OCI-LY7 (cell line): ENCODE data around the gene DAP. TPM values are rescaled to one million over a fixed set of nuclear protein-coding genes. Genes with fewer than 3 reads are reported as not detected.

Experiments
- BruUV-seq: library from RNA; stranded (reverse); fragments of 400-500 nt; replicated peaks from 2 replicates; lab custom pipeline; 2021; lab: Mats Ljungman, UMichigan
- CTCF ChIA-PET: fragments of 300-600 bp; sonication (Branson Sonifier 250); formaldehyde crosslinking; loops from one replicate; lab custom pipeline; 2022; ENCODE audit warnings: antibody characterized with exemption; ENCODE audit not compliant: unreplicated experiment; lab: Charles Lee
- POLR2A ChIA-PET: fragments of 300-600 bp; sonication (Branson Sonifier 250); formaldehyde crosslinking; loops from one replicate; lab custom pipeline; 2022; ENCODE audit warnings: antibody characterized with exemption; lab: Charles Lee
- DNase-seq: peaks from one replicate; pipeline ENCODE4 v3.0.0-alpha.2; 2015; ENCODE audit warnings: low spot score
- H2AFZ ChIP-seq: fragments of 200-600 bp; sonication (generic), shearing (Covaris generic); 2 replicates; pipeline ENCODE4 v1.6.1; 2014; ENCODE audit warnings: mild to moderate bottlenecking, antibody characterized with exemption, low read length, moderate library complexity
- H3K27ac ChIP-seq: fragments of 200-600 bp; sonication (generic); 2 replicates; pipeline ENCODE4 v1.5.1; 2014; ENCODE audit warnings: mixed run types, low read depth, mild to moderate bottlenecking, moderate library complexity, low read length, inconsistent platforms; ENCODE audit not compliant: poor library complexity, severe bottlenecking
- H3K36me3 ChIP-seq: fragments of 200-600 bp; sonication (generic); 2 replicates; pipeline ENCODE4 v1.6.1; 2014; ENCODE audit warnings: mild to moderate bottlenecking, antibody characterized with exemption, low read length, moderate library complexity, mixed read lengths; ENCODE audit not compliant: insufficient read depth
- H3K4me1 ChIP-seq: fragments of 200-600 bp; sonication (generic); 2 replicates; pipeline ENCODE4 v1.5.1; 2014; ENCODE audit warnings: mild to moderate bottlenecking, low read length; ENCODE audit not compliant: insufficient read depth, poor library complexity, severe bottlenecking
- H3K4me2 ChIP-seq: fragments of 200-600 bp; sonication (generic); 2 replicates; pipeline ENCODE4 v1.6.1; 2014; ENCODE audit warnings: mild to moderate bottlenecking, low read length
- H3K4me3 ChIP-seq: fragments of 200-600 bp; sonication (generic); 2 replicates; pipeline ENCODE4 v1.5.1; 2014; ENCODE audit warnings: mild to moderate bottlenecking, low read depth, low read length; ENCODE audit not compliant: poor library complexity, severe bottlenecking
- H3K79me2 ChIP-seq: fragments of 200-600 bp; sonication (generic); 2 replicates; pipeline ENCODE4 v1.6.1; 2016; ENCODE audit warnings: low read depth, mild to moderate bottlenecking, low read length, moderate library complexity, mixed read lengths; ENCODE audit not compliant: insufficient read depth
- H3K9me2 ChIP-seq: fragments of 200-600 bp; sonication (generic); 2 replicates; pipeline ENCODE4 v1.6.1; 2016; ENCODE audit warnings: mild to moderate bottlenecking, low read length, mixed read lengths; ENCODE audit not compliant: insufficient read depth
- H3K9me3 ChIP-seq: fragments of 200-600 bp; sonication (generic); 2 replicates; pipeline ENCODE4 v1.6.1; 2014; ENCODE audit warnings: mild to moderate bottlenecking, mixed run types, low read length, mixed read lengths
- H4K20me1 ChIP-seq: fragments of 200-600 bp; sonication (generic); 2 replicates; pipeline ENCODE4 v1.6.1; 2014; ENCODE audit warnings: mild to moderate bottlenecking, antibody characterized with exemption, low read length, moderate library complexity, mixed read lengths; ENCODE audit not compliant: insufficient read depth
- EZH2phosphoT487 ChIP-seq: fragments of 200-600 bp; sonication (generic); IDR thresholded peaks from 2 replicates; pipeline ENCODE4 v1.6.1; 2018; ENCODE audit warnings: low read depth, borderline replicate concordance, mild to moderate bottlenecking, mixed run types, antibody characterized with exemption, low read length, moderate library complexity, mixed read lengths
- intact Hi-C: fragments of 100-400 bp; cut with micrococcal nuclease; formaldehyde crosslinking; loops from one replicate; pipeline ENCODE4 v1.10.0; 2022; ENCODE audit not compliant: unreplicated experiment
- total RNA-seq, 2 experiments: library from RNA; depleted of rRNA in 1 of 2; stranded (reverse); fragments of >200 nt in 1 of 2; shearing (Covaris generic) in 1 of 2; gene quantifications; 2 replicates each; pipeline ENCODE4 v1.2.3, GENCODE V29; 2014 to 2022
- TF ChIP-seq, protein P1 (sequence below): fragments of 200-600 bp; sonication (generic); conservative IDR thresholded peaks from 2 replicates; pipeline ENCODE4 v1.5.1; 2014; ENCODE audit warnings: mild to moderate bottlenecking, antibody characterized with exemption, low read length, moderate library complexity, mixed read lengths

Gene DAP
- total RNA-seq, 2 experiments from 2014 or later: 21.5 to 96.1 TPM

DNA sequence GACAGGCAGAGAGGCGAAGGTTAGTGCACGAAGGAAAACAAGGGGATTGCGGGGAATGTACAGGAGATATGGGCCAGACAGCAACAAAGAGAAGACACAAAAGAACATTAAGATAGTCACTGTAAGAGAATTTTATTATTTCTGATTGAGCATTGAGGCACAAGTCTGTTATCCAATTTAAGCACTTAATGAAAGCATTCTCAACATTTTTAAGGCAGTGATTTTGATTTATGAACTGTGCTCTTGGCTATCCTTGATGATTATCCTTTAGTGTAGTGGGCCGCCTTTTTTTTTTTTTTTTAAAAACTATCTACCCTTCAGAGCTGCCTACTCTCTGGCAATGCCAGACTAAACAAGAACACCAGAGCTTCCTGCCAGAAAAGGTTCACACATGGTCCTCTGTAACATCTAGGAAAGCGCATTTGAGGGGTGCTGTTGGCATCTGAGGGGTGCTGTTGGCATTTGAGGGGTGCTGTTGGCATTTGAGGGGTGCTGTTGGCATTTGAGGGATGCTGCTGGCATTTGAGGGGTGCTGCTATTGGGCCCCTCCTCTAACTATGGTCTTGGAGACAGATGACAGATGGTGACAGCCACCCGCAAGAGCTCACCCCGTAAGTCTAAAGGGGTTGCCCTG, 3.0 kb downstream of the DAP start:
- Histone ChIP-seq H3K9me2 (no peaks in the 10 kb centered on the region), H3K79me2 (peaks cover 47% of the 10 kb centered on the region), H3K4me1 (peaks cover 37% of the 10 kb centered on the region), H3K36me3 (peaks cover 61% of the 10 kb centered on the region), H2AFZ (no peak overlapping the region), H3K27ac (no peak overlapping the region), H3K4me2 (peak overlapping the region; percentile 95; the same call in 1 of the 2 replicates), H3K9me3 (no peaks in the 10 kb centered on the region), H4K20me1 (0 out of 2 replicates have a peak, but pooled peaks cover 3% of the 10 kb centered on the region), H3K4me3 (no peak overlapping the region)
- CTCF ChIA-PET: no interaction called here
- POLR2A ChIA-PET: interaction anchor here (0.6 kb wide), 1 partner anchor 69 kb away, joined by 3 read pairs; no protein-coding TSS in a partner anchor
- DNase-seq: no peak
- TF ChIP-seq, protein P1, sequence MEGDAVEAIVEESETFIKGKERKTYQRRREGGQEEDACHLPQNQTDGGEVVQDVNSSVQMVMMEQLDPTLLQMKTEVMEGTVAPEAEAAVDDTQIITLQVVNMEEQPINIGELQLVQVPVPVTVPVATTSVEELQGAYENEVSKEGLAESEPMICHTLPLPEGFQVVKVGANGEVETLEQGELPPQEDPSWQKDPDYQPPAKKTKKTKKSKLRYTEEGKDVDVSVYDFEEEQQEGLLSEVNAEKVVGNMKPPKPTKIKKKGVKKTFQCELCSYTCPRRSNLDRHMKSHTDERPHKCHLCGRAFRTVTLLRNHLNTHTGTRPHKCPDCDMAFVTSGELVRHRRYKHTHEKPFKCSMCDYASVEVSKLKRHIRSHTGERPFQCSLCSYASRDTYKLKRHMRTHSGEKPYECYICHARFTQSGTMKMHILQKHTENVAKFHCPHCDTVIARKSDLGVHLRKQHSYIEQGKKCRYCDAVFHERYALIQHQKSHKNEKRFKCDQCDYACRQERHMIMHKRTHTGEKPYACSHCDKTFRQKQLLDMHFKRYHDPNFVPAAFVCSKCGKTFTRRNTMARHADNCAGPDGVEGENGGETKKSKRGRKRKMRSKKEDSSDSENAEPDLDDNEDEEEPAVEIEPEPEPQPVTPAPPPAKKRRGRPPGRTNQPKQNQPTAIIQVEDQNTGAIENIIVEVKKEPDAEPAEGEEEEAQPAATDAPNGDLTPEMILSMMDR: no peak
- TF ChIP-seq EZH2phosphoT487: no peak
- no TSS peak for BruUV-seq
- intact Hi-C loops: no loop called here

DNA sequence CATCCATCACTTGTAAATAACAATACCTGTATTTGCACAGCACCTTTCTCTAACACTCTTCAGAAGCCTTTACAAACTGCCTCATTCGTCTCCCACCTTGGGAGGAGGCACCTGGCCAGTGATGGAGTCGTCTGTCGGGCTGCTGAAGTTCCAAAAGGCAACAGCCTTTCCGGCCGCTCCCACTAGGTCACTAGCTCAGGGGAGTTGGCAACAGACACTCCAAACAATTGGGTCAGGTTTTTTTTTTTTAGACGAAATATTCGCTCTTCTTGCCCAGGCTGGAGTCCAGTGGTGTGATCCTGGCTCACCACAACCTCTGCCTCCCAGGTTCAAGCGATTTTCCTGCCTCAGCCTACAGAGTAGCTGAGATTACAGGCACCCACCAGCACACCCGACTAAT, 4.0 kb downstream of the DAP start:
- Histone ChIP-seq H3K4me2 (no peak overlapping the region), H3K27ac (no peak overlapping the region), H3K79me2 (peaks cover 48% of the 10 kb centered on the region), H3K36me3 (peaks cover 69% of the 10 kb centered on the region), H4K20me1 (0 out of 2 replicates have a peak, but pooled peaks cover 3% of the 10 kb centered on the region), H3K4me3 (no peak overlapping the region), H3K9me2 (no peaks in the 10 kb centered on the region), H3K9me3 (no peaks in the 10 kb centered on the region), H3K4me1 (peaks cover 27% of the 10 kb centered on the region), H2AFZ (no peak overlapping the region)
- CTCF ChIA-PET: no interaction called here
- no peak for DNase-seq
- no TSS peak for BruUV-seq
- POLR2A ChIA-PET: no interaction called here
- TF ChIP-seq EZH2phosphoT487: no peak
- TF ChIP-seq, protein P1: no peak
- intact Hi-C loops: no loop called here

DNA sequence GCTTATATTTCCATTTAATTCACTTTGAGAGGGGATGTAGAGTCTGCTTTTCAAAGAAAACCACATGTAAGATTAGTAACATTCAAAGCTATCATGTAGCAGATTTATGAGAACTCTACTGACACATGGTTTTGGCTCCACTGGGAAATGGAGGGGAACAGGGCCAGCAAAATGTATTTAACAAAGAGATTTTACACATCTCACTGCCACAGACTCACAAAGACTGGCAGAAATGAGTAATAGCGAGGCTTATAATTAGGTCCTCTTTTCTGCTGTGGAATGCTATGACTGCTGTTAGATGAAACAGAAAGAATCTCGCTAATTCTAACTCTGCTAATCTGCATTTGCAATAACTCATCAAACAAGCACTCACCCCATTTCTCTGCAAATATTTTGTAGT, 4.5 kb downstream of the DAP start:
- no peak overlapping the region for H2AFZ ChIP-seq
- peaks cover 53% of the 10 kb centered on the region for H3K79me2 ChIP-seq
- H3K9me3 ChIP-seq: no peaks in the 10 kb centered on the region
- no peak overlapping the region for H3K4me2 ChIP-seq
- no peak for DNase-seq
- 0 out of 2 replicates have a peak, but pooled peaks cover 6% of the 10 kb centered on the region for H4K20me1 ChIP-seq
- no peak overlapping the region for H3K4me3 ChIP-seq
- ChIA-PET POLR2A (interaction anchor here (1.2 kb wide), 1 partner anchor 38 kb away, joined by 3 read pairs; no protein-coding TSS in a partner anchor), CTCF (no interaction called here)
- peaks cover 22% of the 10 kb centered on the region for H3K4me1 ChIP-seq
- intact Hi-C loops: no loop called here
- TF ChIP-seq, protein P1: no peak
- TF ChIP-seq EZH2phosphoT487: no peak
- no peak overlapping the region for H3K27ac ChIP-seq
- BruUV-seq: no TSS peak
- peaks cover 74% of the 10 kb centered on the region for H3K36me3 ChIP-seq
- H3K9me2 ChIP-seq: no peaks in the 10 kb centered on the region
